Thyroid gland (tissue), 4 donors: Measurements from ENCODE around the gene RPL22.

Experiments used
- POLR2A ChIP-seq, 2 donors: fragments of 450-650 bp; IDR thresholded peaks; one replicate each; pipeline ENCODE4 v1.6.1; 2017; ENCODE audit warnings: antibody characterized with exemption in 2 of 2, mild to moderate bottlenecking in 2 of 2, moderate library complexity in 1 of 2
- TF ChIP-seq, protein P1 (sequence below), 6 experiments: fragments of 200-600 bp in 3 of 6; fragments of 450-650 bp in 3 of 6; sonication (generic) in 3 of 6; IDR thresholded peaks; one replicate each; pipeline ENCODE4 v1.5.1; 2016 to 2019; ENCODE audit warnings: antibody characterized with exemption in 6 of 6, mild to moderate bottlenecking in 2 of 6, inconsistent platforms in 1 of 6, moderate library complexity in 1 of 6

- TF ChIP-seq, protein P1, sequence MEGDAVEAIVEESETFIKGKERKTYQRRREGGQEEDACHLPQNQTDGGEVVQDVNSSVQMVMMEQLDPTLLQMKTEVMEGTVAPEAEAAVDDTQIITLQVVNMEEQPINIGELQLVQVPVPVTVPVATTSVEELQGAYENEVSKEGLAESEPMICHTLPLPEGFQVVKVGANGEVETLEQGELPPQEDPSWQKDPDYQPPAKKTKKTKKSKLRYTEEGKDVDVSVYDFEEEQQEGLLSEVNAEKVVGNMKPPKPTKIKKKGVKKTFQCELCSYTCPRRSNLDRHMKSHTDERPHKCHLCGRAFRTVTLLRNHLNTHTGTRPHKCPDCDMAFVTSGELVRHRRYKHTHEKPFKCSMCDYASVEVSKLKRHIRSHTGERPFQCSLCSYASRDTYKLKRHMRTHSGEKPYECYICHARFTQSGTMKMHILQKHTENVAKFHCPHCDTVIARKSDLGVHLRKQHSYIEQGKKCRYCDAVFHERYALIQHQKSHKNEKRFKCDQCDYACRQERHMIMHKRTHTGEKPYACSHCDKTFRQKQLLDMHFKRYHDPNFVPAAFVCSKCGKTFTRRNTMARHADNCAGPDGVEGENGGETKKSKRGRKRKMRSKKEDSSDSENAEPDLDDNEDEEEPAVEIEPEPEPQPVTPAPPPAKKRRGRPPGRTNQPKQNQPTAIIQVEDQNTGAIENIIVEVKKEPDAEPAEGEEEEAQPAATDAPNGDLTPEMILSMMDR (IDR thresholded peaks at IDR 0.05) = no peak
- no peak for TF ChIP-seq POLR2A (IDR thresholded peaks at IDR 0.05)
Observed at GRCh38 chr1:6181347-6181770, 18.0 kb downstream of the RPL22 start.
